ENCODE measurements around the gene CCDC182. TPM values are rescaled to one million over a fixed set of nuclear protein-coding genes. Genes with fewer than 3 reads are reported as not detected.
A peak's percentile ranks its signal among the peaks of the same experiment; 100 is the strongest.

CCDC182 gene
- total RNA-seq, 3 donors from 2014 or later: not detected

- intact Hi-C loops (cut with DNase I; ENCODE audit: low total_unique reads): no loop called here
- no peaks in the 10 kb centered on the region for H3K27me3 ChIP-seq
- no peaks in the 10 kb centered on the region for H3K9me3 ChIP-seq
- DNase-seq (ENCODE audit: low spot score in 2 of 2): no peak
- H3K27ac ChIP-seq: no peak overlapping the region
- H3K4me1 ChIP-seq: no peaks in the 10 kb centered on the region
- H3K36me3 ChIP-seq: no peaks in the 10 kb centered on the region
- no peak for TF ChIP-seq CTCF (IDR thresholded peaks at IDR 0.05)
- TF ChIP-seq POLR2A (IDR thresholded peaks at IDR 0.05): no peak
- H3K4me3 ChIP-seq: no peak overlapping the region
Measured at GRCh38 chr17:57750895-57751294, 5.8 kb upstream of the CCDC182 start.

- no peak for TF ChIP-seq POLR2A (IDR thresholded peaks at IDR 0.05)
- TF ChIP-seq POLR2AphosphoS5 (IDR thresholded peaks at IDR 0.05): no peak
- no peak for TF ChIP-seq CTCF (IDR thresholded peaks at IDR 0.05)
- DNase-seq (ENCODE audit: low spot score in 2 of 2): no peak
- no peaks in the 10 kb centered on the region for H3K36me3 ChIP-seq
- H3K4me1 ChIP-seq: no peaks in the 10 kb centered on the region
- intact Hi-C loops (cut with DNase I; ENCODE audit: low total_unique reads): no loop called here
- no peak overlapping the region for H3K4me3 ChIP-seq
- H3K9me3 ChIP-seq: no peaks in the 10 kb centered on the region
- H3K27ac ChIP-seq: no peak overlapping the region
- H3K27me3 ChIP-seq: no peaks in the 10 kb centered on the region
Measured at GRCh38 chr17:57750109-57750871, 5.2 kb upstream of the CCDC182 start.

- no peak for DNase-seq (ENCODE audit: low spot score in 2 of 2)
- Histone ChIP-seq H3K4me3 (no peak overlapping the region), H3K27ac (no peak overlapping the region), H3K9me3 (no peaks in the 10 kb centered on the region), H3K4me1 (no peaks in the 10 kb centered on the region), H3K36me3 (no peaks in the 10 kb centered on the region), H3K27me3 (no peaks in the 10 kb centered on the region)
- intact Hi-C loops (cut with DNase I; ENCODE audit: low total_unique reads): no loop called here
- TF ChIP-seq CTCF (IDR thresholded peaks at IDR 0.05) (no peak), POLR2A (IDR thresholded peaks at IDR 0.05) (no peak), POLR2AphosphoS5 (IDR thresholded peaks at IDR 0.05) (no peak)
Measured at GRCh38 chr17:57749701-57750100, 4.6 kb upstream of the CCDC182 start.

GRCh38 chr17:57747221-57748017, 2.3 kb upstream of the CCDC182 start:
- no peak overlapping the region for H3K27ac ChIP-seq
- peak in 1 of 2 donors; percentile 23 for DNase-seq (ENCODE audit: low spot score in 2 of 2)
- no peak overlapping the region for H3K4me3 ChIP-seq
- no peaks in the 10 kb centered on the region for H3K4me1 ChIP-seq
- H3K27me3 ChIP-seq: no peaks in the 10 kb centered on the region
- peak; percentile 63 to 75 (median 67) for TF ChIP-seq CTCF (IDR thresholded peaks at IDR 0.05)
- TF ChIP-seq POLR2AphosphoS5 (IDR thresholded peaks at IDR 0.05): no peak
- no peaks in the 10 kb centered on the region for H3K9me3 ChIP-seq
- intact Hi-C loops (cut with DNase I; ENCODE audit: low total_unique reads): no loop called here
- no peaks in the 10 kb centered on the region for H3K36me3 ChIP-seq

GRCh38 chr17:57746221-57746620, 1.1 kb upstream of the CCDC182 start:
- H3K9me3 ChIP-seq: no peaks in the 10 kb centered on the region
- intact Hi-C loops (cut with DNase I; ENCODE audit: low total_unique reads): no loop called here
- TF ChIP-seq CTCF (IDR thresholded peaks at IDR 0.05) (no peak), POLR2AphosphoS5 (IDR thresholded peaks at IDR 0.05) (no peak), POLR2A (IDR thresholded peaks at IDR 0.05) (no peak)
- no peak overlapping the region for H3K27ac ChIP-seq
- DNase-seq (ENCODE audit: low spot score in 2 of 2): no peak
- no peaks in the 10 kb centered on the region for H3K36me3 ChIP-seq
- H3K4me3 ChIP-seq: no peak overlapping the region
- no peaks in the 10 kb centered on the region for H3K27me3 ChIP-seq
- no peaks in the 10 kb centered on the region for H3K4me1 ChIP-seq
